Fibroblast of skin of left quadriceps (primary cell): ENCODE results near the gene IRGQ.

ENCODE experiments used
- DNase-seq, 2 experiments: peaks; one replicate each; pipeline ENCODE4 v3.0.0-alpha.2; 2013; ENCODE audit warnings: low read depth in 2 of 2

Gene IRGQ

DNA sequence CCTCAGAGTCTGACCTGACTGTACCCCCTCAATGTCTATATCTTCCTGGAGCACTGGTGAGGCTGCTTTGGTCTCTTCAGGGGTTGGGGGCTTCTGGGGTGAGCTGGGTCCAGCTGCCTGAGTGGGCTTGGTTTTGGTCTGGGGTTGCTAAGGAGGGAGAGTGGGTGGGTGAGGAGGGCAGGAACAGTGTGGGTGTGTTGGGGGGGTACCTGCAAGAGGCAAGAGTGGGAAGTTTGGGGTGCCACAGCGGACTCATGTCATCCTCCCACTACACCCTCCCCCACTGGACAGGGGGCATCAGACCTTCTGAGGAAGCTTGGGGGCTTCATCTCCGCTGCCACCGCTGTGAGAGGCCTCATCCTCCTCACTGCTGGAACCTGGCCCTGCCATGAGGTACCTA, 49.4 kb downstream of the IRGQ start:
- no peak for DNase-seq

DNA sequence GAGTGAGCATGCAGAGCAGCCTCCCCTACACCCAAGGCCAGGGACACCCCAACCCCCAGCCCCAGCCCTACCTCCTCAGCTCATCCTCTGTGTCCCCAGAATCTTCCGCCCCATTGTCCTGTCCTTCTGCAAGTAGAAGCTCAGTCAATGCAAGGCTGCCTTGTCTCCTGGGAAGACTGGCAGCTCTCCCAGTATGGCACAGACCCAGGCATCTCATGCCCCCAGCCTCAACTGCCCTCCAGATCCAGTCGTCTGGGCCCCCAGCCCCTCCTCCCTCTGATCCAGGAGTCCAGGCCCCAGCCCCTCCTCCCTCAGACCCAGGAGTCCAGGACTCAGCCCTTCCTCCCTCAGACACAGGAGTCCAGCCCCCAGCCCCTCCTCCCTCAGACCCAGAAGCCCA, 50.0 kb downstream of the IRGQ start:
- no peak for DNase-seq

DNA sequence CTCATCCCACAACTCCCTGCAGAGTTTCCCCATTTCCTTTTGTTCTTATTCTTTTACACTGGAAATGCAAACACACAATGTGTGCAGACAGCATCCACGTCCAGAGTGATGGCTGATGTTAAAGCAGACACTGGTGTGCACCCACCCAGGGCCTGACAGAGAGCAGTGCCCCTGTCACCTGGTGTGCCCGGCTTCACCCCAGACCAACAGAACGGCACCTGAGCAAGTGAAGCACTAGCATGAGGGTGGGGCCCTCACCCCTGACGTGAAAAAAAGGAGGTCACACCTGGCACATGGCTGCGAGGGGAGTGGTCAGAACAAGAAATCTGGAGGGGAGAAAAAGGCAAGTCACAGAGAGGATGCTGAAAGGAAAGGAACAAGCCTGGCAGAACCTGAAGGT, 50.7 kb downstream of the IRGQ start:
- no peak for DNase-seq

DNA sequence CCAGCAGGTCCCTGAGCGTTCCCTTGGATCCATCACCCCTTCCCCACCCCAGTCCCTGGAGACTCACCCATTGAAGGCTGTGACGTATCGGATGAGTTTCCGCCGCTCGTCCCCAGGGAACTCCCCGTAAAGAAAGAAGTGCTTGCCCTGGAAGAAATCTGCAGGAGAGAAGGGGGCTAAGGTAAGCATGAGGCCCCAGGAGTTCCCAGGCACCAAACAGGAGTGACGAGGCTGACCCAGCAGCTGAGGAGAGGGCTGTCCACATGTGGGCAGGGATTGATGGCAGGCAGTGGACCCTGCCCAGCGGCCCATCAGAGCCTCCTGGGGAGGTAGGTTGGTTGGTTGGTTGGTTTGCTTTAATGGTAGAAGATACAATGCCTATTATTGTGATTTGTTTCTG, 51.9 kb downstream of the IRGQ start:
- DNase-seq = no peak

DNA sequence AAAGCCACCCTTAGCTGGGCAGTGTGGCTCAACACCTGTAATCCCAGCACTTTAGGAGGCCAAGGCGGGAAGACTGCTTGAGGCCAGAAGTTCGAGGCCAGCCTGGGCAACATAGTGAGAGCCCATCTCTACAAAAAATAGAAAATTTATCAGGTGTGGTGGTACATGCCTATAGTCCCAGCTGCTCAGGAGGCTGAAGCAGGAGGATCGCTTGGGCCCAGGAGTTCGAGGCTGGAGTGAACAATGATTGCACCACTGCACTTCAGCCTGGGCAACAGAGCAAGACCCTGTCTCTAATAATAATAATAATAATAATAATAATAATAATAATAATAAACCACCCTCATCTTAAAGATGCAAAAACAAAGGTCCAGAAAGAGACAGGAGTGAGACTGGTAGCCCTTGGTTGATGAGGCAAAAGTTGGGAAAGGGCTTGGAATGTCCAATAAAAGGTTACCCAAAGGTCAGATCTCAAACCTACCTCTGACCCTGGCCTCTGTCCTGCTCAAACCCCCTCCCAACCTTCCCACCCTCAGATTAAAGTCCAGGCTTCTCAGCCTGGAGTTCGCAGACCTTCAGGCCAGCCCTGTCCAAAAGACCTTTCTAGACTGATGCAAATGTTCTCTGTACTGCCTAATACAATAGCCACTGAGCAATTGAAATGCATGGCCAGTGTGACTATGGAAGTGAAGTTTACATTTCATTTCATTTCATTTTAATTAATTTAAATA, 53.8 kb downstream of the IRGQ start:
- DNase-seq = no peak

DNA sequence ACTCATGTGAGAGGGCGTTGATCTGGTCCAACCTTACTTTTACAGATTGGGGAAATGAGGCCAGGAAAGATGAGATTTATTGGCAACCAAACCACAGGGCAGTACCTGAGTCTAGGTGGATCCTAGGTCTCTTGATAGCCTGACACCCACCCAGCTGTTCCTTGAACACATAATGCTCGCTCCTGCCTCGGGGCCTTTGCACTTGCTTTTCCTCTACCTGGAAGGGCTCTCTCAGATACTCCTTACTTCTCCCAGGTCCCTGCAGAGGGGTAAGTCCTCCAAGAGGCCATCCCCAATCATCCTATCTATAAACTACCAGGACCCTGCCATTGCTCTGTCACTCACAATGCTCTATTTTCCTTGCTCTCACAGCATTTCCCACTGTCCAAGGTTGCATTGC, 55.6 kb downstream of the IRGQ start:
- no peak for DNase-seq

DNA sequence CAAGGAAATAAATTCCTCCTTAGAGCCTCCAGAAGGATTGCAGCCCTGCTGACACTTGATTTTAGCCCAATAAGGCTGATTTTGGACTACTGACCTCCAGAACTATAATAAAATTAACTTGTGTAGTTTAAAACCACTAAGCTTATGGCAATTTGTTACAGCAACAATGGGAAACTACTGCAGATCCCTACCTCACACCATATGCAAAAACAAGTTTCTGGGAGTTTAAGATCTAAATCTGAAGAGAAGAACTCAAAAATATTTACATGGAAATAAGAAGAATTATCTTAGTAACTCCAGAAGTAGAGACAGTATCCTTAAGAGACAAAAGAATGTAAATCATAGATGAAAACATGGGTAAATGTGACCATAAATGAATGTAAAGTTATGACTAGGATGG, 57.0 kb downstream of the IRGQ start:
- DNase-seq = no peak

DNA sequence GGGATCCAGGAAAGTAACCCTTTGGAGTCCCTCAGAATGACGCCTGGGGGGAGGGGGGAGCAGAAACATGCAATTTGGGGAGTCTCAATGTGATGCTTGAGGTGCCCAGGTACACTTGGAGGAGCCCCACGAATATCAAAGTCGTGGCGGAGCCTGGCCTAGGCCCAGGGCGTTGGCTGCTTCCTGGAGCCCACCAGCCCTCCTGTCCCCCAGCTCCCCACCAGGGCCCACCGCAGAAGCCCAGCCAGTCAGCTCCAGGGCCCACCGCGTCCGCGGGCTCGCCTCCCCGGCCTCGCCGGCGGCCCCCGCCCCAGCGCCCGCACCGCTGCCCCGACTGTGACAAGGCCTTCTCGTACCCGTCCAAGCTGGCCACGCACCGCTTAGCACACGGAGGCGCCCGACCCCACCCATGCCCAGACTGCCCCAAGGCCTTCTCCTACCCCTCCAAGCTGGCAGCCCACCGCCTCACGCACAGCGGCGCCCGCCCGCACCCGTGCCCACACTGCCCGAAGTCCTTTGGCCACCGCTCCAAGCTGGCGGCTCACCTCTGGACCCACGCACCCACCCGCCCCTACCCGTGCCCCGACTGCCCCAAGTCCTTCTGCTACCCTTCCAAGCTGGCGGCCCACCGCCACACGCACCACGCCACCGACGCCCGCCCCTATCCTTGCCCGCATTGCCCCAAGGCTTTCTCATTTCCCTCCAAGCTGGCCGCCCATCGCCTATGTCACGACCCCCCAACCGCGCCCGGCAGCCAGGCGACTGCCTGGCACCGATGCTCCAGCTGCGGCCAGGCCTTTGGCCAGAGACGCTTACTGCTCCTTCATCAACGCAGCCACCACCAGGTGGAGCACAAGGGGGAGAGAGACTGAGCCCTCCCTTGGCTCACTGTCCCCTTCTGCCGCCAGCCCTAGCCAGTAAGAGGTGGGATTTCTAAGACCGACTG, 60.8 kb downstream of the IRGQ start:
- no peak for DNase-seq
